HFFc6 (cell line): ENCODE results near the gene CENPX. TPM values are rescaled to one million over a fixed set of nuclear protein-coding genes. Genes with fewer than 3 reads are reported as not detected.
A peak's percentile ranks its signal among the peaks of the same experiment; 100 is the strongest.
"Not testable (repeated sequence)": the region's sequence is repeated elsewhere in the genome, so short reads cannot be mapped to it uniquely, and the experiment has no call there.

Source experiments
- DNase-seq: peaks from one replicate; pipeline ENCODE4 v3.0.0-alpha.2; 2018
- H3K27ac Mint-ChIP-seq: 2 replicates; pipeline ENCODE4 v1.8.0; 2020; ENCODE audit warnings: mild to moderate bottlenecking, mixed read lengths
- H3K27me3 Mint-ChIP-seq: 2 replicates; pipeline ENCODE4 v1.8.0; 2021; ENCODE audit warnings: mild to moderate bottlenecking, moderate library complexity, mixed read lengths; ENCODE audit not compliant: insufficient read depth
- H3K36me3 Mint-ChIP-seq: 2 replicates; pipeline ENCODE4 v1.8.0; 2021; ENCODE audit warnings: low read depth, mixed read lengths
- H3K4me1 Mint-ChIP-seq: 2 replicates; pipeline ENCODE4 v1.8.0; 2020; ENCODE audit warnings: low read depth, mixed read lengths
- H3K4me3 Mint-ChIP-seq: 2 replicates; pipeline ENCODE4 v1.8.0; 2020; ENCODE audit warnings: mild to moderate bottlenecking, moderate library complexity, mixed read lengths
- H3K9me3 Mint-ChIP-seq: 2 replicates; pipeline ENCODE4 v1.8.0; 2020; ENCODE audit warnings: mild to moderate bottlenecking, mixed read lengths
- CTCF ChIP-seq: fragments of 200-600 bp; sonication (generic); IDR thresholded peaks from 2 replicates; pipeline ENCODE4 v1.5.0; 2021; ENCODE audit warnings: antibody characterized with exemption, mild to moderate bottlenecking
- total RNA-seq, 6 experiments: library from RNA; stranded (reverse); fragmentation: NEBNext Ultra II Directional; extraction: Animal tissue kit (Norgen Biotek cat#: 25700); gene quantifications; 2 replicates in 1 of 6; 3 replicates in 5 of 6; pipeline ENCODE4 v1.2.3, GENCODE V29; 2021

The CENPX gene
- total RNA-seq, 6 experiments from 2014 or later, result 60.6 to 83.9 (median 73.3) TPM

GRCh38 chr17:82041144-82041814 is 18.6 kb upstream of the CENPX start:
- Mint-ChIP-seq H3K4me3 (peak overlapping the region; percentile 20; the same call in 1 of the 2 replicates), H3K4me1 (peaks cover 17% of the 10 kb centered on the region), H3K9me3 (no peaks in the 10 kb centered on the region), H3K27ac (no peak overlapping the region; the same call in 1 of the 2 replicates), H3K27me3 (no peaks in the 10 kb centered on the region; the same call in 1 of the 2 replicates), H3K36me3 (no peaks in the 10 kb centered on the region)
- DNase-seq, result no peak
- no peak for TF ChIP-seq CTCF

GRCh38 chr17:82039695-82040299 is 17.1 kb upstream of the CENPX start:
- Mint-ChIP-seq H3K27me3 (no peaks in the 10 kb centered on the region; the same call in 1 of the 2 replicates), H3K4me1 (peaks cover 17% of the 10 kb centered on the region), H3K4me3 (no peak overlapping the region), H3K27ac (no peak overlapping the region), H3K9me3 (no peaks in the 10 kb centered on the region), H3K36me3 (peaks cover 6% of the 10 kb centered on the region; the same call in 1 of the 2 replicates)
- no peak for DNase-seq
- no peak for TF ChIP-seq CTCF

GRCh38 chr17:82038796-82039409 is 16.2 kb upstream of the CENPX start:
- H3K27ac Mint-ChIP-seq, H3K27me3 Mint-ChIP-seq, H3K4me3 Mint-ChIP-seq, H3K9me3 Mint-ChIP-seq, H3K36me3 Mint-ChIP-seq, DNase-seq: not testable (repeated sequence)
- peaks cover 17% of the 10 kb centered on the region for H3K4me1 Mint-ChIP-seq

GRCh38 chr17:82037889-82038195 is 15.2 kb upstream of the CENPX start:
- DNase-seq, result no peak
- Mint-ChIP-seq H3K36me3 (peaks cover 6% of the 10 kb centered on the region; the same call in 1 of the 2 replicates), H3K4me1 (peaks cover 17% of the 10 kb centered on the region), H3K4me3 (peak overlapping the region; percentile 86), H3K27ac (peak overlapping the region; percentile 93), H3K27me3 (no peaks in the 10 kb centered on the region; the same call in 1 of the 2 replicates), H3K9me3 (no peaks in the 10 kb centered on the region)
- TF ChIP-seq CTCF, result no peak

- peak; percentile 89 for DNase-seq
- Mint-ChIP-seq H3K4me3 (peak within 1 kb of the TSS; percentile 86), H3K27me3 (no peaks in the 10 kb centered on the region; the same call in 1 of the 2 replicates), H3K27ac (peak within 1 kb of the TSS; percentile 93), H3K36me3 (peaks cover 6% of the 10 kb centered on the region; the same call in 1 of the 2 replicates), H3K9me3 (no peaks in the 10 kb centered on the region), H3K4me1 (peaks cover 17% of the 10 kb centered on the region)
- TF ChIP-seq CTCF, result peak; percentile 89
Measured at GRCh38 chr17:82037092-82037888, 14.6 kb upstream of the CENPX start, which contains the start of gene DCXR. TSS of gene DCXR (minus strand) at chr17:82037697. CDS start at chr17:82037682, 15 bp downstream.
